GM03348 (cell line): ENCODE measurements around the gene HLA-DQA1.
"Not testable (repeated sequence)": the region's sequence is repeated elsewhere in the genome, so short reads cannot be mapped to it uniquely, and the experiment has no call there.

Source experiments
- DNase-seq: peaks from one replicate; pipeline ENCODE4 v3.0.0; 2012; ENCODE audit warnings: low spot score

HLA-DQA1 gene

GRCh38 chr6:32622545-32623401 lies 14.4 kb upstream of the HLA-DQA1 start:
- peak; percentile 21 for DNase-seq

DNA sequence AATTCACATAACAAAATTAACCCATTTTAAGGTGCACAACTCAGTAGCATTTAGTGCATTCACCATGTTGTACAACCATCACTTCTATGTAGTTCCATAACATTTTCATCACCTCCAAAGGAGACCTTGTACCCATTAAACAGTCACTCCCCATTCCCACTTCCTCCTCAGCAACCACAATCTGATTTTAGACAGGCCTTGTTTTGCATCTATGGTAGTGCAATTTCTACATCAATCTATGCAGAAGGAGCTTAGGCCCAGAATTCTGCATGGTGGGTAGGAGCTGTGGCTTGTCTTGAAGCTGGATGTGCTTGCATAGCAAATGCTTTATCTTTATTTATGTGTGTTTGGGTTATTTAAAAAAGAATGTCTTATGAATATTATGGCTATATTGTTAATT lies 13.5 kb upstream of the HLA-DQA1 start:
- no peak for DNase-seq

GRCh38 chr6:32624565-32624964 lies 12.6 kb upstream of the HLA-DQA1 start:
- no peak for DNase-seq

GRCh38 chr6:32625137-32625536 lies 12.1 kb upstream of the HLA-DQA1 start:
- DNase-seq: no peak

- no peak for DNase-seq
These were observed 10.0 kb upstream of the HLA-DQA1 start for GRCh38 chr6:32627249-32627648.

DNA sequence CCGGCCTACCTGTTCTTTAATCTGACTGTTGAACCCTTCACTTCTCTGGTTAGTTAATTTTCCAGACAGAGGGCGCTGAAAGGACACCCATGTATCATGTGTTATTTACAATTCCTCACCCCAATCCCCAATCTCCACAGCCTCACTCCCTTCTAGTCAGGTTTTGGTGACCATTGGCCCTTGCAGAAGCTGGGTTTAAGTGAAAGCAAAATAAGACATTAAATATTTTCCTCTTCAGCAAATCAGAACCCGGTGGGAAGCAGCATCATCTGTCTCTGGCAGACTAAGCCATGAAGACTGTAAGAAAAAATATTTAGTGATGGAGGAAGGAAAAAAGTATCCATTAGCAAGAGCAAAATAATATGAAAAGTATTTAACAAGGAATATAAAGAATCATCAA lies 9.4 kb upstream of the HLA-DQA1 start:
- DNase-seq: peak; percentile 9

DNA sequence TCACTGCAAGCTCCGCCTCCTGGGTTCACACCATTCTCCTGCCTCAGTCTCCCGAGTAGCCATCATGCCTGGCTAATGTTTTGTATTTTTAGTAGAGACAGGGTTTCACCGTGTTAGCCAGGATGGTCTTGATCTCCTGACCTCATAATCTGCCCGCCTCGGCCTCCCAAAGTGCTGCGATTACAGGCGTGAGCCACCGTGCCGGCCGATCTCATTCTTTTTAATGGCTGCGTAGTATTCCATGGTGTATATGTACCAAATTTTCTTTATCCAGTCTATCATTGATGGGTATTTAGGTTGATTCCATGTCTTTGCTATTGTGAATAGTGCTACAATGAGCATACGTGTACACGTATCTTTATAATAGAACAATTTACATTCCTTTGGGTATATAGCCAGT lies 7.4 kb upstream of the HLA-DQA1 start:
- DNase-seq: not testable (repeated sequence)

DNA sequence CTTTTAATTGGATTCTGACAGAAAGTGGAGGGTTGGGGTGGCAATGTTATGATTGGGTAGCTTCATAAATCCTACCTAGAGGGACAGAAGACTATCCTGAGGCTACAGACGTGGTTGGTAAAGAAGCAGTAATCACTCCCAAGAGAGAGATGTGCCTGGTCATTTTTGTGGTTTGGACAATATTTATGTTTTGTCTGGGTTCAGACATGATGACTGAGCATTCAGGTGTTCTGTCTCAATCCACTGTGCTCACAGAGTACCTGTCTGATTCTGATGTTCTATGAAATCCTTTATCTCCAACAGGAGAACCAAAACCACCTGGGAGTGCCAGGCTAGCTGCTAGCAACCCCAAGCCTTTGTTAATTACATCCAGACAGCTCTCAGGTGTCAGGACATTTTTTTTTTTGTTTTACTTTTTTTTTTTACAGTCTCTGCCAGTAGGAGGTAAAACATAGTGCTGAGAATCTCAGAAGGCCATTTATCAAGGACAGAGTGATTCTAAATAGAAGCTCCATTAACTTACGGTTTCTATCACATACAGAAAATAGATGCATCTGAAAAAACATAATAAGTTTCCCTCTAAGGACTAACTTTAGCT lies 1.6 kb upstream of the HLA-DQA1 start:
- no peak for DNase-seq

DNA sequence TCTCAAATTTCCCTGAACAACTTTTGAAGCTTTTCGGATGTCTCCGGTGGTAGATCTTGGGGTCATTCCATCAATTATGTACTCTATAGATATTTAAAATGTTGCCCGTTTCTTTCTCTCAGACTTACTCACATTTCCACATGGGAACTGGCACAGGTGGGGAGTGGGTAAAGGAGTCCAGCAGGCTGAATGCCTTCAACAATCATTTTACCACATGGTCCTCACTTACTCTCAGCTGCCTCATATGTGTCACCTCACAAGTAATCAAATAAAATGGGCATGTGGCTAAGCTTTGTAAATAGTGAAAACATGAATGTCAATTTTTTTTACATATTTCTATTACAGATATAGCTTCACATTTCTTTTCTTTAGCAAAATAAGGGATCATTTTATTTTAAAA lies 677 bp downstream of the HLA-DQA1 start:
- no peak for DNase-seq

DNA sequence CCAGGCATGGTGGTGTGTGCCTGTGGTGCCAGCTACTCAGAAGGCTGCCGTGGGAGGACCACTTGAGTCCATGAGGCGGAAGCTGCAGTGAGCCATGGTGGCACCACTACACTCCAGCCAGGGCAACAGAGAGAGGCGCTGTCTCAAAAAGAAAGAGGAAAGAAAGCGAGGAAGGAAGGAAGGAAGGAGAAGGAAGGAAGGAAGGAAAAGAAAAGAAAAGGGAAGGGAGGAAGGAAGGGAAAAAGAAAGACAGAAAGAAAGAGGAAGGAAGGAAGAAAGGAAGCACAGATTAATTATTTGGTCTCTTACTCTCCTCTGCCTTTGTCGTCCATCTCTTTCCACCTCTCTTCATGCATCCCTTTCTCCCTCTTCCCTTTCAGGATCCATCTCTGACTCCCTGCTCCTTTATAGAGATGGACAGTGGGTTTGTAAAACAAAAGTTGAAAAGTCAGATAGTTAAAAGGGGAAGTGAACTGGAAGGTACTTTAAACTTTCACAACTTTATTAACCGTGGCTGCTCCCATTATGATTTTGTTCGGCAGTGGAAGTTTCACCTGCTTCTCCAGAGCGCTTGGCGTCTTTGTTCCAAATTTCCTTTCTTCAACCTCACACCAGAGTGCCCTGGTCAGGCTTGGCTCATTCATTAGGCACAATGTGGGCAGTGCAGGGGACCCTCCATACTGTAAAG lies 1.5 kb downstream of the HLA-DQA1 start:
- DNase-seq: no peak

DNA sequence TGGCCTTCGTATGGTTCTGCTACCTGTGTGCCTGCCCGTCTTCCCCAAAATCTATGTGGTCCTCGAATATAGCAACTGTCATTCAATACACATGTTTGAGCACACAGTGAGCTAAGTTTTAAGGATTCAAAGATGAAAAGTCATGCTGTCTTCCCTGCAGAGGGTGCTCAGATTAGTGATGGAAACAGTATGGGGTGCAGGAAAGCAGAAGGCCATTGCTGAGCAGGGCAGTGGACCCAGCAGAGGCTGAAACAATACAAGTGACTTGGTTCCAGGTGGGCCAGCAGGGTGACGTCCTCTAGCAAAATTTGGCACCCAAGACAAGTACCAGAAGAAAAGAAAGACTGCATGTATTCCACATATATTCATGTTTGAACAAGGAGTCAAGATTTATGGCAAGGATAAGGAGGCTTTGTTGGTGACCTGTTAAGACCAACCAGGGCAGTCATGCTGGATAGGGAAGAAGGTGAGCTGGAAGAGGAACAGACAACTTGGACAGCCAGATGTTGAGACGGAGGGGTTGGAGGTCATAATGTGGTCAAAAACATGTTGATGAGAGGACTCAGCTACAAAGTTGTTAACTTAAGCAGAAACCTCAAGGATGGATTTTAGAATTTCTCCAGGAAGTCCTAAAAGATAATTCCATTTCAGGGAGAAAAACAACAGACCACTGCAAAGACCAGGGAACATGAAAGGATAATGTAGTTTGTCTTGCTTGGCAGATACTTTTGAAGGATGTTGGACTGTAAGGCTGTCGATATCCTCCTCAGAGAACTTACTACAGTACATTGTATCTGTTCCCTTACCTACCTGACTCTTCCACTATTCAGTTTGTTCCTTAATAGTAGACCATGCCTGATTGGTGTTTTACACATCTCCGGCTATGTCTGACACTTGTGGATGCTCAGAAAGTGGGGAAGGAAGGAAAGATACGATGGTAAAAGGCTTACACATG lies 2.5 kb downstream of the HLA-DQA1 start:
- no peak for DNase-seq

- DNase-seq: no peak
These were observed 3.9 kb downstream of the HLA-DQA1 start for GRCh38 chr6:32641122-32641521.

DNA sequence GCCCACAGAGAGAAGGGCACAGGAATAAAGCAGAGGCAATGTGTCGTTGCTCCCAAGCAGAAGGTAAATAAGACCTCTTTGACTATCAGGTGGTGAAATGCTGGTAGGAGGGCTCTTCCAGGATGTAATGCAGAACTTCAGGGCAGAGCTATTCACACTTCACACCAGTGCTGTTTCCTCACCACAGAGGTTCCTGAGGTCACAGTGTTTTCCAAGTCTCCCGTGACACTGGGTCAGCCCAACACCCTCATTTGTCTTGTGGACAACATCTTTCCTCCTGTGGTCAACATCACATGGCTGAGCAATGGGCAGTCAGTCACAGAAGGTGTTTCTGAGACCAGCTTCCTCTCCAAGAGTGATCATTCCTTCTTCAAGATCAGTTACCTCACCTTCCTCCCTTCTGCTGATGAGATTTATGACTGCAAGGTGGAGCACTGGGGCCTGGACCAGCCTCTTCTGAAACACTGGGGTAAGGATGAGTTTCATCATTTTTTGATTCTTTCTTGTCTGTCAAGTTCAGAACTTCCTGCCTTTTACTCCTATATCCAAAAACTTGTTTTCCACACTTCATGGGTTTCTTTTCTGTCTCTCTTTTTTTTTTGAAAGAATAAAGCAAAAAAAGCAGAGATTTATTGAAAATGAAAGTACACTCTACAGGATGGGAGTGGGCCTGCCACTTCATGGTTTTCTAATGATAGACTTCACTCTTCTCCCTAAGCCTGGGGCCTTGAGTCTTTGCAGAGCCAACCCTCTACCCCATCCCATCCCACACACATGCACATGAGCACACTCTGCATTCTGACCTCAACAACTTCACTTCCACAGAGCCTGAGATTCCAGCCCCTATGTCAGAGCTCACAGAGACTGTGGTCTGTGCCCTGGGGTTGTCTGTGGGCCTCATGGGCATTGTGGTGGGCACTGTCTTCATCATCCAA lies 4.8 kb downstream of the HLA-DQA1 start:
- not testable (repeated sequence) for DNase-seq

DNA sequence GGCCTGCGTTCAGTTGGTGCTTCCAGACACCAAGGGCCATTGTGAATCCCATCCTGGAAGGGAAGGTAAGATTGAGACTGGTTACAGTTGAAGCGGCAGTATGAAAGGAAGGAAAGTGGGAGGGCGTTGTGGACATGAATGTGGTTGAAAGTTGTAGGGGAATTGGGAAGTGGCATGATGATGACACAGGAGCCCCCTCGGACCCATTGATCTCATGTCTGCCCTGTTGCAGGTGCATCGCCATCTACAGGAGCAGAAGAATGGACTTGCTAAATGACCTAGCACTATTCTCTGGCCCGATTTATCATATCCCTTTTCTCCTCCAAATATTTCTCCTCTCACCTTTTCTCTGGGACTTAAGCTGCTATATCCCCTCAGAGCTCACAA lies 5.5 kb downstream of the HLA-DQA1 start:
- DNase-seq: no peak

- no peak for DNase-seq
These were observed 6.7 kb downstream of the HLA-DQA1 start for GRCh38 chr6:32643904-32644303.

- no peak for DNase-seq
These were observed 8.0 kb downstream of the HLA-DQA1 start for GRCh38 chr6:32645047-32645703.

DNA sequence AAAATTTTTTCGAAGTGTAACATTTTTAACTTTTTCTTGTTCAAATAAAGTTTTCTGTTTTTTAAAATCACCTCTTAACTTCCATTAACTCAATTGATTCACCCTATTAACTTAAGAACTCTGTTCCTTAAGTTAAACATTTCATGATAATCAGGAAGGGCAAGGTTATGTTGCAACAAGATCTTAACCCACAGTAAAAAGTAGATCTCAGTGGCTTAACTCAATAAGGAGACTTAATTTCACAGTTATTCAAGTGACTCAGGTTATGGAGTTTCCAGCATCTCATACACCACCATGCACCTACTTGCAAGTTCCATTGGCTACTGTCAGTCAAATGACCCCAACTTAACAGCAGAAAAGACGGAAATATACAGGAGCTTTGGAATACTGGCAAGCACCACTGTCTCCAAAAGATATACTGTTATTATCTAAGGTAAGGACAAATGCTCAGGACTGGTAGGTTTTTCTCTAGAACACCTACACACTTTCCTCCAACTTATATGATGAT lies 18.1 kb downstream of the HLA-DQA1 start:
- DNase-seq: no peak

GRCh38 chr6:32657329-32657728 lies 20.1 kb downstream of the HLA-DQA1 start:
- not testable (repeated sequence) for DNase-seq

GRCh38 chr6:32657819-32658218 lies 20.6 kb downstream of the HLA-DQA1 start:
- not testable (repeated sequence) for DNase-seq

GRCh38 chr6:32658268-32658897 lies 21.2 kb downstream of the HLA-DQA1 start:
- no peak for DNase-seq
